GM18858 (cell line): ENCODE results near the gene GDAP1L1.

Experiments
- ATAC-seq: cut with Tn5 transposase; IDR thresholded peaks from one replicate; pipeline ENCODE4 v1.9.1; 2021; ENCODE audit not compliant: unreplicated experiment

Gene GDAP1L1

GRCh38 chr20:44247131-44247571 is at the start of gene GDAP1L1:
Gene GDAP1L1 (plus strand): TSS chr20:44247308. CDS start chr20:44247335, 27 bp downstream.
- no peak for ATAC-seq

GRCh38 chr20:44198872-44199271 is 48.2 kb upstream of the GDAP1L1 start:
- ATAC-seq, result no peak

- ATAC-seq, result no peak
Observed at GRCh38 chr20:44199877-44200276, 47.2 kb upstream of the GDAP1L1 start.

- ATAC-seq, result no peak
Observed at GRCh38 chr20:44200371-44200770, 46.7 kb upstream of the GDAP1L1 start.

DNA sequence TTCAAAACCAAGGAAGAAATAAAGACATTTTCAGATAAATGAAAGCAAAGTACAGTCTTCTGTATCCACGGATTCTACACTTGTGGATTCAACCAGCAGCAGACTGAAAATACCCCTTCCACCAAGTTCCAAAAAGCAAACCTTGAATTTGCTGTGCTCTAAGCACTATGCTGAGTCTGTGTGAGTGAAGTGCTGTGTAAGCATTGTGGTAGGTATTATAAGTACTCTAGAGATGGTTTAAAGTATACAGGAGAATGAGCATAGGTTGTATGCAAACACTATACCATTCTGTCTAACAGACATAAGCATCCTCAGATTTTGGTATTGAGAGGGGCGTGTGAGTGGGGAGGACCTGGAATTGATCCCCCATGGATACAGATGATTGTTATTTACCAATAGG is 46.1 kb upstream of the GDAP1L1 start:
- ATAC-seq, result no peak

- no peak for ATAC-seq
Observed at GRCh38 chr20:44203161-44203560, 43.9 kb upstream of the GDAP1L1 start.

- no peak for ATAC-seq
Observed at GRCh38 chr20:44204156-44204831, 42.8 kb upstream of the GDAP1L1 start.

DNA sequence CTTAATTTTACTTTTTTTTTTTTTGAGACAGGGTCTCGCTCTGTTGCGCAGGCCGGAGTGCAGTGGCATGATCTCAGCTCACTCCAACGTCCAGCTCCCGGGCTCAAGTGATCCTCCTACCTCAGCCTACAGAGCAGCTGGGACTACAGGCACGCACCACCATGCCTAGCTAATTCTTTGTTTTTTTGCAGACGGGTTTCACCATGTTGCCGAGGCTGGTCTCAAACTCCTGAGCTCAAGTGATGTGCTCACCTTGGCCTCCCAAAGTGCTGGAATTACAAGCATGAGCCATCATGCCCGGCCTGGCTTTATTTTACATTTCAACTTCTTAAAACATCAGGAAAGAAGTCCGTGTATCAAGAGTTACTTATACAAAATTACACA is 42.3 kb upstream of the GDAP1L1 start:
- no peak for ATAC-seq

- ATAC-seq, result no peak
Observed at GRCh38 chr20:44206132-44206531, 41.0 kb upstream of the GDAP1L1 start.

GRCh38 chr20:44207126-44207723 is 39.9 kb upstream of the GDAP1L1 start:
- no peak for ATAC-seq

DNA sequence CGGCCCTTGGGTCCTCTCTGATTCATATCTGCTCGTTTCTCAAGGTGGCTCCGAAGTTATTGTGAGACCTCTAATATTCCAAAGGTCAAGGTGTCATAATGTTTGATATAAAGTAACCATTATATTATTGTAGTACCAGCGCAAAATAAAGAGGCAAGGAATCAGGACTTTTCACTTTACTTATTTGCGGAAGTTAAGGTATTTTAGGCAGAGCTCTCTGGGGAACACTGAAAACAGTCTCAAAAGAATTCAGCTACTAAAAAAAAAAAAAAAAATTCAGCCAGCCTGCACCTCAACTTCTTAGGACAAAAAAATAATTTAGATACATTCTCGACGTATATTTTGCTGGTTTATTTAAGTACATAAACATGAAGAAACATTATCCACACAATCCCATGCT is 38.9 kb upstream of the GDAP1L1 start:
- no peak for ATAC-seq

- ATAC-seq, result no peak
Observed at GRCh38 chr20:44208770-44209169, 38.3 kb upstream of the GDAP1L1 start.

GRCh38 chr20:44209686-44210405 is 37.3 kb upstream of the GDAP1L1 start:
- no peak for ATAC-seq

- ATAC-seq, result peak; percentile 54
Observed at GRCh38 chr20:44210406-44211176, 36.5 kb upstream of the GDAP1L1 start, which contains the start of gene OSER1. Gene OSER1 (minus strand): TSS chr20:44210771. CDS start chr20:44206957, 3,814 bp downstream.

- no peak for ATAC-seq
Observed at GRCh38 chr20:44211177-44212039, 35.7 kb upstream of the GDAP1L1 start.

GRCh38 chr20:44212792-44213191 is 34.3 kb upstream of the GDAP1L1 start:
- no peak for ATAC-seq

DNA sequence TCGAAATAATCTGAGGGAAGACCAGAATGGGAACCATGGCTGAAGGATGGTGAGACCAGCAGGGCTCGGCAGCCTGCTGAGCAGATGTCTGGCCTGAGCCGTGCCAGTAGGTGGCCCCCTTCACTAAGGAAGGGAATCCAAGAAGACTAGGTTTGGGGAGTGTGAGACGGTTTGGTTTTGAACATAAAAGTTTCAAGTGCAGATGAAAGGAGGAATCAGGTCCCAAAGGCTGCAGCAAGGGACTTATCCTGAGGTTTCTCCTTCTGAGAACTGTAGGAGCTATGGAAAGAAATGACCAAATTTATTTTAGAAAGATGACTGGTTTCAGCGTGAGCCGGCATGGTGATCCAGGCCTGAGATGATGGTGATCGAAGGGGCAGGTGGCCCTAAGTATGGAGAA is 32.0 kb upstream of the GDAP1L1 start:
- no peak for ATAC-seq

GRCh38 chr20:44217342-44218092 is 29.6 kb upstream of the GDAP1L1 start:
- no peak for ATAC-seq

DNA sequence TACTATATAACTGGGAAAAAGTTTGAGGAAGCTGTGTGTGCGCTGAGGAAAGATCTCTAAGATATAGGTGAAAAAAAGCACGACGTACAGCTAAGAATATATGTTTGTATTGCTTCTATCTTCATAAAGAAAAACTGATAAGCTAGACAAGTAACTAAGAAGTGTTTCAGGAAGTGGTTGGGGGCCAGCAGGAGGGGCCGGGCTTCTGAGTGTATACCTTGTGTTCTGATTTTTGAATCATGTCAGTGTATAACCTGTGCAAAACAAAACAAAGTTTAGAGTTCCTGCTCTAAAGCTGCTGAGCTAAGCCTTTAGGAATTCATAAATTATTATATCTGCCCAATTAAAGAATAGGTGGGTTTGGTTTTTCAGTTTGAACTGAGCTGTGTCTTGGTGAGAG is 28.7 kb upstream of the GDAP1L1 start:
- no peak for ATAC-seq
